GM12878 (cell line): Measurements from ENCODE around the gene GNA15. TPM values are rescaled to one million over a fixed set of nuclear protein-coding genes. Genes with fewer than 3 reads are reported as not detected.

Source experiments
- ATF7 ChIP-seq: fragments of 450-650 bp; IDR thresholded peaks from 2 replicates; pipeline ENCODE4 v1.6.1; 2016; ENCODE audit warnings: low read depth, mild to moderate bottlenecking
- BHLHE40 ChIP-seq, 2 experiments: fragments of 450-650 bp in 1 of 2; IDR thresholded peaks; 2 replicates each; pipeline ENCODE4 v1.6.1; 2011 to 2017; ENCODE audit warnings: low read depth in 2 of 2, borderline replicate concordance in 1 of 2, improper control_type of control experiment in 1 of 2, low read length in 1 of 2, mild to moderate bottlenecking in 1 of 2
- BMI1 ChIP-seq: fragments of 450-650 bp; IDR thresholded peaks from 2 replicates; pipeline ENCODE4 v1.6.1; 2016; ENCODE audit warnings: mild to moderate bottlenecking, moderate library complexity, borderline replicate concordance
- CBX3 ChIP-seq: fragments of 200-600 bp; sonication (generic); IDR thresholded peaks from 2 replicates; pipeline ENCODE4 v1.6.1; 2016; ENCODE audit warnings: low read depth, borderline replicate concordance
- CREB1 ChIP-seq: IDR thresholded peaks from 2 replicates; pipeline ENCODE4 v1.6.1; 2012; ENCODE audit warnings: low read depth, mild to moderate bottlenecking, inconsistent platforms
- E4F1 ChIP-seq: fragments of 450-650 bp; IDR thresholded peaks from 2 replicates; pipeline ENCODE4 v1.6.1; 2018; ENCODE audit warnings: borderline replicate concordance, mild to moderate bottlenecking; ENCODE audit not compliant: partially characterized antibody
- FOXK2 ChIP-seq: fragments of 450-650 bp; IDR thresholded peaks from 2 replicates; pipeline ENCODE4 v1.6.1; 2017; ENCODE audit warnings: mild to moderate bottlenecking, moderate library complexity
- GABPA ChIP-seq: IDR thresholded peaks from 2 replicates; pipeline ENCODE4 v1.6.1; 2014; ENCODE audit warnings: antibody characterized with exemption, low read depth, mild to moderate bottlenecking, inconsistent platforms
- HDGF ChIP-seq: fragments of 450-650 bp; IDR thresholded peaks from 2 replicates; pipeline ENCODE4 v1.6.1; 2016; ENCODE audit warnings: antibody characterized with exemption
- IKZF1 ChIP-seq: fragments of 450-650 bp; conservative IDR thresholded peaks from 2 replicates; pipeline ENCODE4 v1.6.1; 2017; ENCODE audit warnings: antibody characterized with exemption, mild to moderate bottlenecking
- MTA3 ChIP-seq: IDR thresholded peaks from 2 replicates; pipeline ENCODE4 v1.6.1; 2012; ENCODE audit warnings: low read length, inconsistent platforms, borderline replicate concordance
- MYB ChIP-seq: fragments of 150-350 bp; IDR thresholded peaks from 2 replicates; pipeline ENCODE4 v1.6.1; 2014; ENCODE audit warnings: mild to moderate bottlenecking, low read depth, low read length, borderline replicate concordance
- NBN ChIP-seq: fragments of 450-650 bp; IDR thresholded peaks from 2 replicates; pipeline ENCODE4 v1.6.1; 2016
- NR2C2 ChIP-seq: IDR thresholded peaks from 2 replicates; pipeline ENCODE4 v1.6.1; 2011; ENCODE audit warnings: borderline replicate concordance, low read depth; ENCODE audit not compliant: control insufficient read depth, insufficient read length
- NRF1 ChIP-seq: conservative IDR thresholded peaks from 2 replicates; pipeline ENCODE4 v1.6.1; 2011; ENCODE audit warnings: mild to moderate bottlenecking, low read depth, low read length, improper control_type of control experiment
- RELA ChIP-seq: fragments of 450-650 bp; IDR thresholded peaks from 2 replicates; pipeline ENCODE4 v1.8.0; 2014; ENCODE audit warnings: borderline replicate concordance; ENCODE audit not compliant: partially characterized antibody
- RUNX3 ChIP-seq: IDR thresholded peaks from 2 replicates; pipeline ENCODE4 v1.6.1; 2012; ENCODE audit warnings: low read length, inconsistent platforms
- SRF ChIP-seq, 2 experiments: IDR thresholded peaks; 2 replicates each; pipeline ENCODE4 v1.6.1; 2011; ENCODE audit warnings: low read depth in 2 of 2, low read length in 2 of 2, mild to moderate bottlenecking in 1 of 2, moderate library complexity in 1 of 2
- STAT3 ChIP-seq: IDR thresholded peaks from 2 replicates; pipeline ENCODE4 v1.6.1; 2011; ENCODE audit warnings: low read depth, low read length, improper control_type of control experiment
- TCF7 ChIP-seq: IDR thresholded peaks from 2 replicates; pipeline ENCODE4 v1.6.1; 2014; ENCODE audit warnings: antibody characterized with exemption, borderline replicate concordance
- YBX1 ChIP-seq: fragments of 450-650 bp; IDR thresholded peaks from 2 replicates; pipeline ENCODE4 v1.6.1; 2016; ENCODE audit warnings: antibody characterized with exemption
- ZNF622 ChIP-seq: fragments of 450-650 bp; IDR thresholded peaks from 2 replicates; pipeline ENCODE4 v1.6.1; 2017; ENCODE audit warnings: mild to moderate bottlenecking, inconsistent platforms
- ZSCAN29 ChIP-seq: fragments of 450-650 bp; IDR thresholded peaks from 2 replicates; pipeline ENCODE4 v1.6.1; 2017; ENCODE audit warnings: mild to moderate bottlenecking, moderate library complexity
- ZZZ3 ChIP-seq: IDR thresholded peaks from 2 replicates; pipeline ENCODE4 v1.6.1; 2011; ENCODE audit warnings: low read depth; ENCODE audit not compliant: control insufficient read depth, insufficient read length
- polyA plus RNA-seq, 11 experiments: library from polyadenylated mRNA; depleted of rRNA in 4 of 11; unstranded in 6 of 11; stranded (reverse) in 5 of 11; fragments of >200 nt; fragmentation: Nextera tagmentation in 4 of 11; fragmentation: Illumina TruSeq in 1 of 11; extraction: Ambion mirVana in 4 of 11; extraction: Trizol in 1 of 11; gene quantifications; 1 replicate in 1 of 11; 2 replicates in 10 of 11; pipeline versions ENCODE4 v1.2.1 to v1.2.3, GENCODE V29; 2011 to 2016; ENCODE audit warnings: inconsistent platforms in 2 of 11, missing spikeins in 2 of 11, low read depth in 1 of 11
- total RNA-seq, 4 experiments: library from RNA; depleted of rRNA in 3 of 4; stranded (reverse); fragments of >200 nt in 3 of 4; fragmentation: Illumina TruSeq in 1 of 4; extraction: Trizol in 1 of 4; gene quantifications; 2 replicates each; pipeline versions ENCODE4 v1.2.1 to v1.2.3, GENCODE V29; 2013 to 2021
- TF ChIP-seq, protein P1 (sequence below): fragments of 450-650 bp; IDR thresholded peaks from 2 replicates; pipeline ENCODE4 v1.6.1; 2016; ENCODE audit warnings: mild to moderate bottlenecking
- TF ChIP-seq, protein P2 (sequence below): IDR thresholded peaks from 2 replicates; pipeline ENCODE4 v1.6.1; 2011; ENCODE audit warnings: borderline replicate concordance, low read depth, mild to moderate bottlenecking, moderate library complexity, mixed read lengths, low read length; ENCODE audit not compliant: insufficient read depth; ENCODE audit errors: extremely low read length
- TF ChIP-seq, protein P3 (sequence below): IDR thresholded peaks from 2 replicates; pipeline ENCODE4 v1.6.1; 2012; ENCODE audit warnings: low read length, inconsistent platforms

GNA15 gene
- total and polyA plus RNA-seq, 10 of the 15 experiments (the other 5 are each of a cell fraction or from before 2014, with no cell fraction given): 0.42 to 18.0 (median 9.4) TPM

DNA sequence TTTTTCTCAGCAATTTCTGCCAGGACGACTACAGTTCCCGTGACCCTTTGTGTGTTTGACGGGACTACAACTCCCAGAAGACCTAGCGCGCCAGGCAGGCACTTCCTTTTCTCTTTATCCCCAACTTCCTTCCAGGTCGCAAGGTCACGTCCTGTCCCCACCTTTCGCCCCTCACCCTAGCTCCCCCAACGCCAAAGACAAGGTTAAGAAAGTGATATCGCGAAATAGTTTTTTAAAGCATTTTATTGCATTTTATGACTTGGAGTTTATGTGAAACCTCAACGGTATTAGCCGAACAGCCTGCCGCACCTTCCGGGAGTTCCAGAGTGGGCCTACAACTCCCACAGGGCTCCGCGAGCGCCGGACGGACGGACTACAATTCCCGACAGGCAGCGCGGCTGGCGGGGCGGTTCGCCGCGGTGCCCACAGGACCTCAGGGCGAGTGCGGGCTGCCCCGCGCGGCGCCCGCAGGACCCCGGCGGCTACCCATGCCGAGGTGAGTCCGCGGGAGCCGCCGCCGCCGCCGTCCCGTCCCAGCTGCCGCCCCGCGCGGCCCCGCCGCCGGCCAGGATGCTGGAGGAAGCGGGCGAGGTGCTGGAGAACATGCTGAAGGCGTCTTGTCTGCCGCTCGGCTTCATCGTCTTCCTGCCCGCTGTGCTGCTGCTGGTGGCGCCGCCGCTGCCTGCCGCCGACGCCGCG lies 49.8 kb downstream of the GNA15 start, which contains the start of gene NCLN (continued):
- TF ChIP-seq E4F1: peak; percentile 72
- peak in 1 of 2 experiments; percentile 74; a peak in 2 of 4 replicates for TF ChIP-seq BHLHE40 (IDR thresholded peaks at IDR 0.05; ENCODE audit: borderline replicate concordance in 1 of 2, low read depth in 2 of 2, low read length in 1 of 2)
- TF ChIP-seq CREB1: peak; percentile 49
- no peak for TF ChIP-seq RELA
- TF ChIP-seq ZSCAN29: 0 out of 2 replicates have a peak, but pooled peaks have one; percentile 25
- no peak for TF ChIP-seq ZZZ3
- TF ChIP-seq ATF7: peak; percentile 32; the same call in 1 of the 2 replicates
- TF ChIP-seq NRF1: no peak
- TF ChIP-seq MYB: peak; percentile 98
- TF ChIP-seq, protein P1, sequence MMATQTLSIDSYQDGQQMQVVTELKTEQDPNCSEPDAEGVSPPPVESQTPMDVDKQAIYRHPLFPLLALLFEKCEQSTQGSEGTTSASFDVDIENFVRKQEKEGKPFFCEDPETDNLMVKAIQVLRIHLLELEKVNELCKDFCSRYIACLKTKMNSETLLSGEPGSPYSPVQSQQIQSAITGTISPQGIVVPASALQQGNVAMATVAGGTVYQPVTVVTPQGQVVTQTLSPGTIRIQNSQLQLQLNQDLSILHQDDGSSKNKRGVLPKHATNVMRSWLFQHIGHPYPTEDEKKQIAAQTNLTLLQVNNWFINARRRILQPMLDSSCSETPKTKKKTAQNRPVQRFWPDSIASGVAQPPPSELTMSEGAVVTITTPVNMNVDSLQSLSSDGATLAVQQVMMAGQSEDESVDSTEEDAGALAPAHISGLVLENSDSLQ: peak; percentile 50; the same call in 1 of the 2 replicates
- no peak for TF ChIP-seq ZNF622
- TF ChIP-seq NBN: no peak; the same call in none of the 2 replicates
- no peak for TF ChIP-seq YBX1
- no peak for TF ChIP-seq BMI1
- TF ChIP-seq GABPA: peak; percentile 99
- no peak for TF ChIP-seq CBX3
- no peak for TF ChIP-seq STAT3
- no peak for TF ChIP-seq FOXK2
- TF ChIP-seq SRF (IDR thresholded peaks at IDR 0.05; ENCODE audit: low read depth in 2 of 2, low read length in 2 of 2): peak in 1 of 2 experiments; percentile 57; a peak in 1 of 4 replicates
- peak; percentile 100 for TF ChIP-seq IKZF1
- no peak for TF ChIP-seq TCF7
- TF ChIP-seq, protein P2, sequence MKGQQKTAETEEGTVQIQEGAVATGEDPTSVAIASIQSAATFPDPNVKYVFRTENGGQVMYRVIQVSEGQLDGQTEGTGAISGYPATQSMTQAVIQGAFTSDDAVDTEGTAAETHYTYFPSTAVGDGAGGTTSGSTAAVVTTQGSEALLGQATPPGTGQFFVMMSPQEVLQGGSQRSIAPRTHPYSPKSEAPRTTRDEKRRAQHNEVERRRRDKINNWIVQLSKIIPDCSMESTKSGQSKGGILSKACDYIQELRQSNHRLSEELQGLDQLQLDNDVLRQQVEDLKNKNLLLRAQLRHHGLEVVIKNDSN: no peak
- TF ChIP-seq HDGF: peak; percentile 39; the same call in 1 of the 2 replicates
- TF ChIP-seq, protein P3, sequence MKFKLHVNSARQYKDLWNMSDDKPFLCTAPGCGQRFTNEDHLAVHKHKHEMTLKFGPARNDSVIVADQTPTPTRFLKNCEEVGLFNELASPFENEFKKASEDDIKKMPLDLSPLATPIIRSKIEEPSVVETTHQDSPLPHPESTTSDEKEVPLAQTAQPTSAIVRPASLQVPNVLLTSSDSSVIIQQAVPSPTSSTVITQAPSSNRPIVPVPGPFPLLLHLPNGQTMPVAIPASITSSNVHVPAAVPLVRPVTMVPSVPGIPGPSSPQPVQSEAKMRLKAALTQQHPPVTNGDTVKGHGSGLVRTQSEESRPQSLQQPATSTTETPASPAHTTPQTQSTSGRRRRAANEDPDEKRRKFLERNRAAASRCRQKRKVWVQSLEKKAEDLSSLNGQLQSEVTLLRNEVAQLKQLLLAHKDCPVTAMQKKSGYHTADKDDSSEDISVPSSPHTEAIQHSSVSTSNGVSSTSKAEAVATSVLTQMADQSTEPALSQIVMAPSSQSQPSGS: no peak
- no peak for TF ChIP-seq MTA3
- 0 out of 2 replicates have a peak, but pooled peaks have one; percentile 64 for TF ChIP-seq RUNX3
- TF ChIP-seq NR2C2: no peak
